Liver (tissue), 9 donors: ENCODE data around the gene PIP4K2C. TPM values are rescaled to one million over a fixed set of nuclear protein-coding genes. Genes with fewer than 3 reads are reported as not detected.

Source experiments
- DNase-seq: peaks from one replicate; pipeline ENCODE4 v3.0.0-alpha.2; 2017; ENCODE audit warnings: low spot score
- H3K27ac ChIP-seq, 2 donors: one replicate each; pipeline ENCODE4 v1.7.0; 2013; ENCODE audit warnings: inconsistent platforms in 2 of 2, low read length in 2 of 2, control low read depth in 1 of 2, low read depth in 1 of 2, mild to moderate bottlenecking in 1 of 2
- H3K27me3 ChIP-seq, 4 donors: one replicate each; pipeline versions ENCODE4 v1.6.1 to v1.7.0; 2013; ENCODE audit warnings: low read length in 3 of 4, inconsistent platforms in 1 of 4, mild to moderate bottlenecking in 1 of 4, moderate library complexity in 1 of 4; ENCODE audit not compliant: control insufficient read depth in 4 of 4, insufficient read depth in 4 of 4
- H3K36me3 ChIP-seq, 4 donors: one replicate each; pipeline versions ENCODE4 v1.6.1 to v1.7.0; 2013; ENCODE audit warnings: low read length in 3 of 4, mild to moderate bottlenecking in 3 of 4, low read depth in 1 of 4, moderate library complexity in 1 of 4; ENCODE audit not compliant: control insufficient read depth in 4 of 4, insufficient read depth in 3 of 4
- H3K4me1 ChIP-seq, 4 donors: one replicate each; pipeline versions ENCODE4 v1.6.1 to v1.7.0; 2013; ENCODE audit warnings: low read length in 3 of 4, mild to moderate bottlenecking in 3 of 4, moderate library complexity in 1 of 4; ENCODE audit not compliant: control insufficient read depth in 4 of 4, insufficient read depth in 4 of 4
- H3K4me3 ChIP-seq, 3 donors: one replicate each; pipeline versions ENCODE4 v1.6.1 to v1.7.0; 2013; ENCODE audit warnings: low read length in 3 of 3, control low read depth in 1 of 3, low read depth in 1 of 3, mild to moderate bottlenecking in 1 of 3
- H3K9ac ChIP-seq, 2 donors: one replicate each; pipeline ENCODE4 v1.7.0; 2013; ENCODE audit warnings: low read length in 2 of 2, mild to moderate bottlenecking in 2 of 2, moderate library complexity in 2 of 2, control low read depth in 1 of 2, low read depth in 1 of 2
- H3K9me3 ChIP-seq, 4 donors: one replicate each; pipeline versions ENCODE4 v1.6.1 to v1.7.0; 2013; ENCODE audit warnings: low read length in 3 of 4; ENCODE audit not compliant: control insufficient read depth in 4 of 4
- CTCF ChIP-seq: fragments of 150-350 bp; IDR thresholded peaks from 2 replicates; pipeline ENCODE4 v1.5.1; 2017; ENCODE audit warnings: improper control_type of control experiment, low read depth, low read length; ENCODE audit not compliant: missing input control
- EGR1 ChIP-seq, 2 donors: IDR thresholded peaks; 2 replicates each; pipeline ENCODE4 v1.6.1; 2016 to 2018; ENCODE audit warnings: antibody characterized with exemption in 2 of 2, low read depth in 2 of 2
- FOXA1 ChIP-seq: IDR thresholded peaks from 2 replicates; pipeline ENCODE4 v1.6.1; 2016; ENCODE audit warnings: antibody characterized with exemption
- FOXA2 ChIP-seq: IDR thresholded peaks from 2 replicates; pipeline ENCODE4 v1.6.1; 2016; ENCODE audit warnings: antibody characterized with exemption
- GABPA ChIP-seq, 2 donors: IDR thresholded peaks in 1 of 2; conservative IDR thresholded peaks in 1 of 2; 2 replicates each; pipeline ENCODE4 v1.6.1; 2016; ENCODE audit warnings: antibody characterized with exemption in 2 of 2, mild to moderate bottlenecking in 1 of 2, moderate library complexity in 1 of 2
- HNF4A ChIP-seq, 2 donors: conservative IDR thresholded peaks; 2 replicates each; pipeline ENCODE4 v1.6.1; 2016; ENCODE audit warnings: antibody characterized with exemption in 2 of 2, mild to moderate bottlenecking in 2 of 2
- HNF4G ChIP-seq: IDR thresholded peaks from 2 replicates; pipeline ENCODE4 v1.6.1; 2016; ENCODE audit warnings: antibody characterized with exemption
- JUND ChIP-seq, 2 donors: IDR thresholded peaks; 2 replicates each; pipeline ENCODE4 v1.6.1; 2016; ENCODE audit warnings: antibody characterized with exemption in 2 of 2
- NR2F2 ChIP-seq: IDR thresholded peaks from 2 replicates; pipeline ENCODE4 v1.6.1; 2016; ENCODE audit warnings: antibody characterized with exemption
- RAD21 ChIP-seq, 2 donors: IDR thresholded peaks; 2 replicates each; pipeline ENCODE4 v1.6.1; 2016; ENCODE audit warnings: antibody characterized with exemption in 2 of 2, mild to moderate bottlenecking in 2 of 2
- REST ChIP-seq: IDR thresholded peaks from 2 replicates; pipeline ENCODE4 v1.6.1; 2016; ENCODE audit warnings: antibody characterized with exemption, mild to moderate bottlenecking
- SP1 ChIP-seq: IDR thresholded peaks from 2 replicates; pipeline ENCODE4 v1.6.1; 2018; ENCODE audit warnings: antibody characterized with exemption, mild to moderate bottlenecking
- TAF1 ChIP-seq: conservative IDR thresholded peaks from 2 replicates; pipeline ENCODE4 v1.6.1; 2016; ENCODE audit warnings: antibody characterized with exemption, mild to moderate bottlenecking
- YY1 ChIP-seq: IDR thresholded peaks from 2 replicates; pipeline ENCODE4 v1.6.1; 2016; ENCODE audit warnings: antibody characterized with exemption, mild to moderate bottlenecking
- ZBTB33 ChIP-seq: IDR thresholded peaks from 2 replicates; pipeline ENCODE4 v1.6.1; 2016; ENCODE audit warnings: antibody characterized with exemption
- WGBS: extraction: QIAGEN DNeasy Blood & Tissue Kit; methylation state at CpG from one replicate; pipeline ENCODE4 v1.1.7; 2013; 5-methylcytosine and 5-hydroxymethylcytosine counted together
- polyA plus RNA-seq, 2 donors: library from polyadenylated mRNA; stranded (reverse) in 1 of 2; unstranded in 1 of 2; fragments of 200-250 nt in 1 of 2; fragments of >200 nt in 1 of 2; fragmentation: Nextera tagmentation in 1 of 2; extraction: Ambion mirVana in 1 of 2; gene quantifications; one replicate each; pipeline versions ENCODE4 v1.2.1 to v1.2.3, GENCODE V29; 2013 to 2015
- total RNA-seq, 2 donors: library from RNA; depleted of rRNA; stranded (reverse); fragments of >200 nt; gene quantifications; one replicate each; pipeline ENCODE4 v1.2.3, GENCODE V29; 2014
- donor health status: healthy.
- donor health status: healthy.
- donor health status: healthy.
- donor health status: healthy.
- donor health status: healthy.

The PIP4K2C gene
- total and polyA plus RNA-seq, 4 donors = 6.5 to 11.9 (median 9.4) TPM

- TF ChIP-seq REST = no peak
- TF ChIP-seq FOXA1 = no peak
- no peak for TF ChIP-seq HNF4A (conservative IDR thresholded peaks at IDR 0.05)
- no peak for TF ChIP-seq SP1
Observed at GRCh38 chr12:57623385-57623784, 32.4 kb downstream of the PIP4K2C start (continued).

- peaks cover 11 to 26% (median 15%) of the 10 kb centered on the region in 4 donors for H3K4me1 ChIP-seq
- H3K36me3 ChIP-seq = no peaks in the 10 kb centered on the region
- H3K27me3 ChIP-seq = peaks cover 9 to 32% (median 13%) of the 10 kb centered on the region in 4 donors
- no peak overlapping the region for H3K27ac ChIP-seq
- WGBS = 55% methylated on average over 5 of the region's 5 CpGs
- TF ChIP-seq SP1 (no peak), RAD21 (IDR thresholded peaks at IDR 0.05) (no peak), YY1 (no peak), NR2F2 (no peak), EGR1 (IDR thresholded peaks at IDR 0.05; ENCODE audit: low read depth in 2 of 2) (no peak), JUND (IDR thresholded peaks at IDR 0.05) (no peak), CTCF (no peak), GABPA (IDR thresholded peaks at IDR 0.05 in 1 of 2, conservative IDR thresholded peaks at IDR 0.05 in 1 of 2) (no peak)
- no peak for DNase-seq
- no peak overlapping the region for H3K9ac ChIP-seq
- H3K4me3 ChIP-seq = no peak overlapping the region
- H3K9me3 ChIP-seq = no peaks in the 10 kb centered on the region
Observed at GRCh38 chr12:57623811-57624390, 32.9 kb downstream of the PIP4K2C start.

GRCh38 chr12:57624441-57625220 lies 33.6 kb downstream of the PIP4K2C start:
- Histone ChIP-seq H3K9ac (no peak overlapping the region), H3K4me3 (no peak overlapping the region), H3K4me1 (peaks cover 9 to 22% (median 15%) of the 10 kb centered on the region in 4 donors), H3K27ac (no peak overlapping the region), H3K36me3 (no peaks in the 10 kb centered on the region), H3K27me3 (peaks cover 6 to 31% (median 13%) of the 10 kb centered on the region in 4 donors), H3K9me3 (no peaks in the 10 kb centered on the region)
- WGBS = 74% methylated on average over 8 of the region's 8 CpGs
- no peak for DNase-seq
- TF ChIP-seq REST (no peak), HNF4G (no peak), JUND (IDR thresholded peaks at IDR 0.05) (no peak), GABPA (IDR thresholded peaks at IDR 0.05 in 1 of 2, conservative IDR thresholded peaks at IDR 0.05 in 1 of 2) (no peak), CTCF (no peak), NR2F2 (no peak), FOXA2 (no peak), ZBTB33 (no peak), TAF1 (no peak), RAD21 (IDR thresholded peaks at IDR 0.05) (no peak)
